ENCODE measurements around the gene THSD7A. TPM values are rescaled to one million over a fixed set of nuclear protein-coding genes. Genes with fewer than 3 reads are reported as not detected.

Gene THSD7A
- total and polyA plus RNA-seq, 2 of the 4 experiments (the other 2 are of a cell fraction) = 0.02 to 0.18 TPM

DNA sequence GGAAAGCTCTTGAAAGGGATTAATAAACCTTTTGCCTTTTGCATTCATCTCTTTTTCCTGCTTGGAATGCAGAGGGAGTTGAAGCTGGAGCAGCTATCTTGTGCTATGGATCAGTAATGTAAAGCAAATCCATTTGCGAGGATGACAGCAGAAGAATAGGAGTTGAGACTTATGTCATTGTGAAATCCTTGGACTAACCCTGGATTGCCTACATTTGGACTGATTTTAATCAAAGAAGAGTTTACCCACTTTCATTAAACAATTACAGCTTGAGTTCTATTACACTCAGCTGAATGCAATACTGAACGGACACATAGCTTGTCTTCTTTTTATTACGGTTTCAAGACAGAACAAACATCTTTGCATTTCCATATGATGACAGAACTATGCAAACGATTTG is 496.1 kb downstream of the THSD7A start:
- intact Hi-C loops (cut with micrococcal nuclease) = no loop called here
- no peak for ATAC-seq (ENCODE audit: low read depth)

More for the DNA sequence above, 496.1 kb downstream of the THSD7A start:
- no peak overlapping the region for H3K4ac ChIP-seq (ENCODE audit: low read depth, low read length)
- H3K27ac ChIP-seq (ENCODE audit: insufficient read depth, low read length) = no peak overlapping the region
- no peak overlapping the region for H2AFZ ChIP-seq (replicated peaks; ENCODE audit: low read length, poor library complexity)
- no peak overlapping the region for H3K4me2 ChIP-seq (ENCODE audit: low read depth, low read length)
- no peak overlapping the region for H2BK15ac ChIP-seq (ENCODE audit: low read depth, low read length)
- H3K79me1 ChIP-seq (ENCODE audit: low read depth in 1 of 2, low read length in 2 of 2) = no peaks in the 10 kb centered on the region
- WGBS, 2 experiments (ENCODE audit: extremely low coverage in 2 of 2, insufficient read length in 1 of 2) = no CpG with 5 or more reads among the region's 4 CpGs
- BruUV-seq (replicated peaks) = no TSS peak
- H2BK5ac ChIP-seq (ENCODE audit: low read depth, low read length, poor library complexity, severe bottlenecking) = no peak overlapping the region
- H2AK5ac ChIP-seq (ENCODE audit: low read depth, low read length) = no peak overlapping the region
- no peak overlapping the region for H4K8ac ChIP-seq (ENCODE audit: low read depth in 2 of 2, low read length in 2 of 2)
- no peak for DNase-seq
- H4K91ac ChIP-seq (ENCODE audit: insufficient read depth, low read depth, low read length) = no peak overlapping the region
- no peak overlapping the region for H2BK20ac ChIP-seq (ENCODE audit: low read depth, low read length)
- CTCF ChIA-PET = no interaction called here
- H3K56ac ChIP-seq (ENCODE audit: extremely low read depth, insufficient read depth, low read length) = no peak overlapping the region
- H3K27me3 ChIP-seq (ENCODE audit: control insufficient read depth, insufficient read depth, low read length) = no peaks in the 10 kb centered on the region
- H3K9ac ChIP-seq (ENCODE audit: low read depth, low read length) = no peak overlapping the region
- no peak for TF ChIP-seq BHLHE40 (IDR thresholded peaks at IDR 0.05; ENCODE audit: low read depth, low read length)
- H3K18ac ChIP-seq (ENCODE audit: low read depth, low read length) = no peak overlapping the region
- H3K9me1 ChIP-seq (ENCODE audit: insufficient read depth, low read length) = no peaks in the 10 kb centered on the region
- H4K5ac ChIP-seq (ENCODE audit: low read depth, low read length) = no peak overlapping the region
- H3K4me1 ChIP-seq (ENCODE audit: control insufficient read depth, insufficient read depth, low read length) = no peaks in the 10 kb centered on the region
- no peak overlapping the region for H3K23ac ChIP-seq (ENCODE audit: low read depth, low read length)
- no peak overlapping the region for H2AK9ac ChIP-seq (replicated peaks; ENCODE audit: low read depth, low read length, poor library complexity)
- H3K14ac ChIP-seq (replicated peaks; ENCODE audit: low read depth, low read length) = no peak overlapping the region
- in situ Hi-C loops (cut with MboI; ENCODE audit: low sequenced_read_pairs) (no loop called here), dilution Hi-C loops (cut with HindIII; ENCODE audit: low sequenced_read_pairs, unreplicated experiment) (no loop called here)
- no peaks in the 10 kb centered on the region for H4K20me1 ChIP-seq (ENCODE audit: insufficient read depth, low read length)
- no peak overlapping the region for H3K4me3 ChIP-seq (ENCODE audit: insufficient read depth, low read depth, low read length)
- no peak overlapping the region for H2BK120ac ChIP-seq (ENCODE audit: low read depth, low read length)
- no peaks in the 10 kb centered on the region for H3K36me3 ChIP-seq (ENCODE audit: control insufficient read depth, insufficient read depth, low read length)
- H3K9me3 ChIP-seq (ENCODE audit: control insufficient read depth, insufficient read depth, low read length) = no peaks in the 10 kb centered on the region
- POLR2A ChIA-PET (ENCODE audit: unreplicated experiment) = no interaction called here

Data from IMR-90 (cell line).